ENCODE data around the gene TMPRSS12.

GRCh38 chr12:50806176-50806575 lies 36.5 kb upstream of the TMPRSS12 start:
- TF ChIP-seq, protein P1, sequence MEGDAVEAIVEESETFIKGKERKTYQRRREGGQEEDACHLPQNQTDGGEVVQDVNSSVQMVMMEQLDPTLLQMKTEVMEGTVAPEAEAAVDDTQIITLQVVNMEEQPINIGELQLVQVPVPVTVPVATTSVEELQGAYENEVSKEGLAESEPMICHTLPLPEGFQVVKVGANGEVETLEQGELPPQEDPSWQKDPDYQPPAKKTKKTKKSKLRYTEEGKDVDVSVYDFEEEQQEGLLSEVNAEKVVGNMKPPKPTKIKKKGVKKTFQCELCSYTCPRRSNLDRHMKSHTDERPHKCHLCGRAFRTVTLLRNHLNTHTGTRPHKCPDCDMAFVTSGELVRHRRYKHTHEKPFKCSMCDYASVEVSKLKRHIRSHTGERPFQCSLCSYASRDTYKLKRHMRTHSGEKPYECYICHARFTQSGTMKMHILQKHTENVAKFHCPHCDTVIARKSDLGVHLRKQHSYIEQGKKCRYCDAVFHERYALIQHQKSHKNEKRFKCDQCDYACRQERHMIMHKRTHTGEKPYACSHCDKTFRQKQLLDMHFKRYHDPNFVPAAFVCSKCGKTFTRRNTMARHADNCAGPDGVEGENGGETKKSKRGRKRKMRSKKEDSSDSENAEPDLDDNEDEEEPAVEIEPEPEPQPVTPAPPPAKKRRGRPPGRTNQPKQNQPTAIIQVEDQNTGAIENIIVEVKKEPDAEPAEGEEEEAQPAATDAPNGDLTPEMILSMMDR (IDR thresholded peaks at IDR 0.05; ENCODE audit: low read depth, low read length, poor library complexity, severe bottlenecking): no peak
- no peak for TF ChIP-seq EZH2phosphoT487 (IDR thresholded peaks at IDR 0.05; ENCODE audit: borderline replicate concordance, low read length)

All from DOHH2 (cell line).